A549 (cell line): ENCODE data around the gene CCDC50. TPM values are rescaled to one million over a fixed set of nuclear protein-coding genes. Genes with fewer than 3 reads are reported as not detected.

Experiments used
- ATAC-seq, 2 experiments: fragments of 200-7000 bp in 1 of 2; fragments of >200 bp in 1 of 2; cut with Nextera tagmentation in 1 of 2; cut with Tn5 transposase in 1 of 2; 3 replicates each; pipeline versions ENCODE4 v1.8.0 to v1.9.1; 2018 to 2020; ENCODE audit warnings: mild to moderate bottlenecking in 1 of 2, moderate library complexity in 1 of 2
- CTCF ChIA-PET: fragments of 300-600 bp; sonication (Branson Sonifier 250); formaldehyde crosslinking; extraction: SDS; loops from one replicate; lab custom pipeline; 2021; ENCODE audit warnings: antibody characterized with exemption, inconsistent platforms; lab: Yijun Ruan, JAX
- POLR2A ChIA-PET: fragments of 350-600 bp; formaldehyde crosslinking; extraction: SDS; loops from one replicate; lab custom pipeline; 2021; ENCODE audit warnings: antibody characterized with exemption, inconsistent platforms; lab: Yijun Ruan, JAX
- DNase-seq, 2 experiments: peaks; one replicate each; pipeline versions ENCODE4 v3.0.0 to v3.0.0-alpha.2; 2011 to 2016; ENCODE audit warnings: low read depth in 1 of 2, low spot score in 1 of 2
- FAIRE-seq: peaks from 2 replicates; lab custom pipeline; 2011; peaks lifted over from hg19 to GRCh38; lab: Jason Lieb, UNC
- H3K27ac ChIP-seq, 2 experiments: fragments of >200 bp; sonication (Bioruptor Twin); formaldehyde crosslinking; 3 replicates each; pipeline ENCODE4 v1.5.1; 2016 to 2017
- H3K4me1 ChIP-seq: fragments of >200 bp; sonication (Bioruptor Twin); formaldehyde crosslinking; 3 replicates; pipeline ENCODE4 v1.6.1; 2016
- H3K4me2 ChIP-seq: fragments of >200 bp; sonication (Bioruptor Twin); formaldehyde crosslinking; 3 replicates; pipeline ENCODE4 v1.6.1; 2016
- H3K4me3 ChIP-seq: fragments of >200 bp; sonication (Bioruptor Twin); formaldehyde crosslinking; 3 replicates; pipeline ENCODE4 v1.5.1; 2016
- H3K9me3 ChIP-seq: fragments of >200 bp; sonication (Bioruptor Twin); formaldehyde crosslinking; 3 replicates; pipeline ENCODE4 v1.6.1; 2016
- ATOH8 ChIP-seq: fragments of 250-450 bp; sonication (Bioruptor Pico); IDR thresholded peaks from 2 replicates; pipeline ENCODE4 v1.5.0; 2020; ENCODE audit warnings: low read depth, mild to moderate bottlenecking, moderate library complexity
- BHLHE40 ChIP-seq: IDR thresholded peaks from 2 replicates; pipeline ENCODE4 v1.6.1; 2012; ENCODE audit warnings: low read depth, low read length, inconsistent platforms
- CEBPB ChIP-seq, 2 experiments: fragments of >200 bp in 1 of 2; sonication (Bioruptor Twin) in 1 of 2; formaldehyde crosslinking in 1 of 2; IDR thresholded peaks; 2 replicates each; pipeline ENCODE4 v1.6.1; 2012 to 2016
- CTCF ChIP-seq: fragments of >200 bp; sonication (Bioruptor Twin); formaldehyde crosslinking; IDR thresholded peaks from 3 replicates; pipeline ENCODE4 v1.5.1; 2016
- FOSB ChIP-seq: fragments of 250-450 bp; sonication (Bioruptor Pico); IDR thresholded peaks from 2 replicates; pipeline ENCODE4 v1.5.0; 2020; ENCODE audit warnings: mild to moderate bottlenecking, moderate library complexity
- FOSL2 ChIP-seq, 2 experiments: fragments of 450-650 bp in 1 of 2; fragments of >200 bp in 1 of 2; sonication (Bioruptor Twin) in 1 of 2; formaldehyde crosslinking; IDR thresholded peaks; 2 replicates each; pipeline versions ENCODE4 v1.5.0 to v1.6.1; 2016 to 2020; ENCODE audit warnings: mild to moderate bottlenecking in 1 of 2, moderate library complexity in 1 of 2
- FOXS1 ChIP-seq: fragments of 250-450 bp; sonication (Bioruptor Pico); IDR thresholded peaks from 2 replicates; pipeline ENCODE4 v1.5.0; 2020; ENCODE audit warnings: mild to moderate bottlenecking, moderate library complexity
- HOXB13 ChIP-seq: fragments of 250-450 bp; sonication (Bioruptor Pico); IDR thresholded peaks from 2 replicates; pipeline ENCODE4 v1.5.0; 2020; ENCODE audit warnings: low read depth, mild to moderate bottlenecking, moderate library complexity
- MAZ ChIP-seq: fragments of 150-350 bp; IDR thresholded peaks from 2 replicates; pipeline ENCODE4 v1.6.1; 2014; ENCODE audit warnings: antibody characterized with exemption, low read depth, low read length, borderline replicate concordance
- NR3C1 ChIP-seq: fragments of >200 bp; sonication (Bioruptor Twin); formaldehyde crosslinking; IDR thresholded peaks from 3 replicates; pipeline ENCODE4 v1.6.1; 2017
- PBX3 ChIP-seq: IDR thresholded peaks from 2 replicates; pipeline ENCODE4 v1.6.1; 2012
- POLR2A ChIP-seq: IDR thresholded peaks from 2 replicates; pipeline ENCODE4 v1.6.1; 2012; ENCODE audit warnings: mild to moderate bottlenecking, low read length
- RAD21 ChIP-seq, 2 experiments: fragments of >200 bp in 1 of 2; sonication (Bioruptor Twin) in 1 of 2; formaldehyde crosslinking in 1 of 2; IDR thresholded peaks in 1 of 2; conservative IDR thresholded peaks in 1 of 2; 2 replicates in 1 of 2; 3 replicates in 1 of 2; pipeline ENCODE4 v1.6.1; 2012 to 2018; ENCODE audit warnings: inconsistent platforms in 1 of 2
- REST ChIP-seq: fragments of 200-600 bp; sonication (generic); IDR thresholded peaks from 2 replicates; pipeline ENCODE4 v1.6.1; 2016; ENCODE audit warnings: antibody characterized with exemption, mild to moderate bottlenecking, moderate library complexity
- SREBF2 ChIP-seq: fragments of 450-650 bp; IDR thresholded peaks from 2 replicates; pipeline ENCODE4 v1.6.1; 2014; ENCODE audit warnings: mild to moderate bottlenecking, moderate library complexity
- ZC3H11A ChIP-seq: fragments of 450-650 bp; IDR thresholded peaks from 2 replicates; pipeline ENCODE4 v1.6.1; 2014; ENCODE audit warnings: antibody characterized with exemption, mild to moderate bottlenecking
- ZNF302 ChIP-seq: fragments of 250-450 bp; sonication (Bioruptor Pico); IDR thresholded peaks from 2 replicates; pipeline ENCODE4 v1.9.0; 2021; ENCODE audit warnings: inconsistent platforms, mild to moderate bottlenecking, moderate library complexity
- WGBS: methylation state at CpG from one replicate; pipeline ENCODE4 v1.1.6; 2017; ENCODE audit errors: missing lambda C conversion rate; 5-methylcytosine and 5-hydroxymethylcytosine counted together
- polyA plus RNA-seq, 4 experiments: library from polyadenylated mRNA; depleted of rRNA in 3 of 4; stranded (reverse); fragments of >200 nt; fragmentation: RNase III in 1 of 4; extraction: RNeasy Plus Mini Kit Qiagen cat#74134 plus additional on column Dnase treatment in 1 of 4; gene quantifications; 2 replicates in 3 of 4; 3 replicates in 1 of 4; pipeline ENCODE4 v1.2.3, GENCODE V29; 2011 to 2017

Gene CCDC50
- polyA plus RNA-seq, 2 of the 4 experiments (the other 2 are of a cell fraction): 20.1 to 43.8 TPM

- no peak overlapping the region for H3K4me3 ChIP-seq
- POLR2A ChIA-PET: no interaction called here
- TF ChIP-seq ZC3H11A (no peak), FOSL2 (IDR thresholded peaks at IDR 0.05) (no peak), FOSL2 (CRISPR knock-in tag; IDR thresholded peaks at IDR 0.05) (no peak), FOSB (CRISPR knock-in tag) (no peak)
- TF ChIP-seq, all 56 proteins: peak for 0
- Histone ChIP-seq H3K4me2 (no peak overlapping the region), H3K4me1 (no peaks in the 10 kb centered on the region), H3K27ac (no peak overlapping the region), H3K9me3 (no peaks in the 10 kb centered on the region)
- WGBS: 95% methylated on average over 5 of the region's 5 CpGs
- CTCF ChIA-PET: no interaction called here
- ATAC-seq (no peak), DNase-seq (no peak), FAIRE-seq (no peak)
Measured at GRCh38 chr3:191368755-191369615, 39.8 kb downstream of the CCDC50 start.

- no peaks in the 10 kb centered on the region for H3K4me1 ChIP-seq
- WGBS: 97% methylated on average over 2 of the region's 2 CpGs
- FAIRE-seq: no peak
- no peak for TF ChIP-seq ZC3H11A
- ATAC-seq: no peak
- no peaks in the 10 kb centered on the region for H3K9me3 ChIP-seq
- no peak for DNase-seq
- H3K27ac ChIP-seq: no peak overlapping the region
- H3K4me2 ChIP-seq: no peak overlapping the region
- H3K4me3 ChIP-seq: no peak overlapping the region
- ChIA-PET CTCF (no interaction called here), POLR2A (no interaction called here)
Measured at GRCh38 chr3:191369616-191370010, 40.4 kb downstream of the CCDC50 start.

GRCh38 chr3:191372122-191372521, 42.9 kb downstream of the CCDC50 start:
- TF ChIP-seq ATOH8 (CRISPR knock-in tag): no peak
- TF ChIP-seq FOSL2 (IDR thresholded peaks at IDR 0.05): no peak
- no peak for TF ChIP-seq FOSL2 (CRISPR knock-in tag; IDR thresholded peaks at IDR 0.05)
- TF ChIP-seq BHLHE40: no peak
- TF ChIP-seq CEBPB (IDR thresholded peaks at IDR 0.05): no peak
- TF ChIP-seq PBX3: no peak
- DNase-seq (no peak), ATAC-seq (no peak), FAIRE-seq (no peak)
- H3K27ac ChIP-seq: no peak overlapping the region
- ChIA-PET POLR2A (no interaction called here), CTCF (interaction anchor here (0.8 kb wide), 1 partner anchor 15 kb away, joined by 3 read pairs; no protein-coding TSS in a partner anchor)
- 97% methylated on average over 2 of the region's 2 CpGs for WGBS
- H3K4me2 ChIP-seq: no peak overlapping the region
- H3K9me3 ChIP-seq: no peaks in the 10 kb centered on the region
- H3K4me1 ChIP-seq: peaks cover 9% of the 10 kb centered on the region
- H3K4me3 ChIP-seq: no peak overlapping the region

- ChIA-PET POLR2A (no interaction called here), CTCF (no interaction called here)
- Histone ChIP-seq H3K4me1 (peaks cover 10% of the 10 kb centered on the region), H3K4me3 (no peak overlapping the region), H3K4me2 (no peak overlapping the region), H3K9me3 (no peaks in the 10 kb centered on the region), H3K27ac (no peak overlapping the region)
- TF ChIP-seq POLR2A (no peak), REST (no peak), ZNF302 (no peak), FOXS1 (CRISPR knock-in tag) (no peak), SREBF2 (no peak), RAD21 (conservative IDR thresholded peaks at IDR 0.05 in 1 of 2, IDR thresholded peaks at IDR 0.05 in 1 of 2) (no peak), MAZ (no peak), HOXB13 (CRISPR knock-in tag) (no peak), CTCF (no peak), NR3C1 (no peak)
- ATAC-seq (no peak), DNase-seq (no peak), FAIRE-seq (no peak)
- WGBS: 94% methylated on average over 4 of the region's 4 CpGs
Measured at GRCh38 chr3:191373327-191373726, 44.1 kb downstream of the CCDC50 start.
